Osteoblast (primary cell): Measurements from ENCODE around the gene EPHX1. TPM values are rescaled to one million over a fixed set of nuclear protein-coding genes. Genes with fewer than 3 reads are reported as not detected.

Experiments
- DNase-seq: peaks from one replicate; pipeline ENCODE4 v3.0.0; 2011; ENCODE audit warnings: low spot score, mixed read lengths; ENCODE audit not compliant: insufficient read length; ENCODE audit errors: missing footprints
- H2AFZ ChIP-seq: 2 replicates; pipeline ENCODE4 v1.6.0; 2011; ENCODE audit warnings: mild to moderate bottlenecking, low read length
- H3K27ac ChIP-seq: 2 replicates; pipeline ENCODE4 v1.5.1; 2011; ENCODE audit warnings: mild to moderate bottlenecking, low read depth, low read length, moderate library complexity
- H3K27me3 ChIP-seq: 2 replicates; pipeline ENCODE4 v1.6.0; 2012; ENCODE audit warnings: mild to moderate bottlenecking, control low read depth, inconsistent platforms, low read length, moderate library complexity; ENCODE audit not compliant: insufficient read depth
- H3K36me3 ChIP-seq: 2 replicates; pipeline ENCODE4 v1.5.1; 2011; ENCODE audit warnings: mild to moderate bottlenecking, low read length, control low read depth, moderate library complexity; ENCODE audit not compliant: insufficient read depth
- H3K4me1 ChIP-seq: 2 replicates; pipeline ENCODE4 v1.5.1; 2011; ENCODE audit warnings: mild to moderate bottlenecking, low read length, control low read depth, moderate library complexity; ENCODE audit not compliant: insufficient read depth
- H3K4me2 ChIP-seq: 2 replicates; pipeline ENCODE4 v1.6.0; 2011; ENCODE audit warnings: mild to moderate bottlenecking, low read length; ENCODE audit not compliant: insufficient read depth
- H3K4me3 ChIP-seq: fragments of 200-600 bp; sonication (generic); 3 replicates; pipeline ENCODE4 v1.5.1; 2012; ENCODE audit warnings: mild to moderate bottlenecking, low read length, inconsistent platforms; ENCODE audit not compliant: insufficient read depth
- H3K79me2 ChIP-seq: 2 replicates; pipeline ENCODE4 v1.6.0; 2012; ENCODE audit warnings: mild to moderate bottlenecking, low read length, control low read depth, inconsistent platforms; ENCODE audit not compliant: insufficient read depth
- H3K9me3 ChIP-seq: 2 replicates; pipeline ENCODE4 v1.5.1; 2011; ENCODE audit warnings: low read depth, low read length, control low read depth
- H4K20me1 ChIP-seq: 2 replicates; pipeline ENCODE4 v1.6.0; 2012; ENCODE audit warnings: mild to moderate bottlenecking, low read length, control low read depth; ENCODE audit not compliant: insufficient read depth
- total RNA-seq: library from RNA; depleted of rRNA; stranded (reverse); fragments of >200 nt; gene quantifications from 2 replicates; pipeline ENCODE4 v1.2.3, GENCODE V29; 2012
- TF ChIP-seq, protein P1 (sequence below): IDR thresholded peaks from 2 replicates; pipeline ENCODE4 v1.5.1; 2011; ENCODE audit warnings: mild to moderate bottlenecking, low read depth, low read length, moderate library complexity; ENCODE audit errors: extremely low read depth

EPHX1 gene
- total RNA-seq, 1 donor = 67.0 TPM

DNA sequence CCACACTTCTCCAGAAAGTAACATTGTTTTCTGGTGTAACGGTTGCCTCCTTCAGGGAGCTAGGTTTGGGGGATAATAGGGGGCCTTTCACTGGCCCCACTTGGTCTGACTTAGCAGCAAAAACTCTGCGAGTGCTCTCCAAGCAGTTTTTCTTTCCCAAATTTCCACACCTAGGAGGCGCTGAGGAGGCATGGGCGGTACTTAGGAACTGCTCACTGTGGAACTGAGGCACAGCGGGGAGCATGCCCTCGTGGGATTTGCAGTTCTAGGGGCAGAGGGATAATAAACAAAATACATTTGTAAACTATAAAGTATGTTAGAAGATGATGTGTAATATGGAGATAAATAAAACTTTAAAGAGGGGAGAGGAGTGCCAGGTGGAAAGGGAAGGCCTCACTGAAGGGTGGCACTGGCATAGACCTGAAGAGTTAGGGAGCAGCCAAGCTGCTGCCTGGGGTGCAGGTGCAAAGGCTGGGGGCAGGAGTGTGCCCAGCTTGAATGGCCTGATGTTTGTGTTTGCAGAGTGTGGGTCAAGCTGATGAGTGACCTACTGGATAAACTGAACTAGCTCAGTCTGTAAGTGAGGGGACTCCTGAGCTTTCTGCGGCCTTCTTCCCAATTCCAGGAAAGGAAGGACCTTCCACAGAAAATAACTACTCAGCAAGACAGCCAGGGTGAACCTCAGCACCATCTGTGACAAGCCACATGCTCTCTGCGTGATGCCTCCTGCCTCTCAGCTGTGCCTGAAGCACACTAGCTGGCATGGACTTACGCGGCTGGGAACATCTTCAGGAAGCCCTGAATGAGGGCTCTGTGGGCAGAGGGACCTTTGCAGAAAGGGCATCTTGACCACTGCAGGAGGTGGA lies 1.9 kb downstream of the EPHX1 start:
- H3K27me3 ChIP-seq = no peaks in the 10 kb centered on the region
- H3K27ac ChIP-seq = no peak overlapping the region
- peaks cover 7% of the 10 kb centered on the region for H4K20me1 ChIP-seq
- TF ChIP-seq, protein P1, sequence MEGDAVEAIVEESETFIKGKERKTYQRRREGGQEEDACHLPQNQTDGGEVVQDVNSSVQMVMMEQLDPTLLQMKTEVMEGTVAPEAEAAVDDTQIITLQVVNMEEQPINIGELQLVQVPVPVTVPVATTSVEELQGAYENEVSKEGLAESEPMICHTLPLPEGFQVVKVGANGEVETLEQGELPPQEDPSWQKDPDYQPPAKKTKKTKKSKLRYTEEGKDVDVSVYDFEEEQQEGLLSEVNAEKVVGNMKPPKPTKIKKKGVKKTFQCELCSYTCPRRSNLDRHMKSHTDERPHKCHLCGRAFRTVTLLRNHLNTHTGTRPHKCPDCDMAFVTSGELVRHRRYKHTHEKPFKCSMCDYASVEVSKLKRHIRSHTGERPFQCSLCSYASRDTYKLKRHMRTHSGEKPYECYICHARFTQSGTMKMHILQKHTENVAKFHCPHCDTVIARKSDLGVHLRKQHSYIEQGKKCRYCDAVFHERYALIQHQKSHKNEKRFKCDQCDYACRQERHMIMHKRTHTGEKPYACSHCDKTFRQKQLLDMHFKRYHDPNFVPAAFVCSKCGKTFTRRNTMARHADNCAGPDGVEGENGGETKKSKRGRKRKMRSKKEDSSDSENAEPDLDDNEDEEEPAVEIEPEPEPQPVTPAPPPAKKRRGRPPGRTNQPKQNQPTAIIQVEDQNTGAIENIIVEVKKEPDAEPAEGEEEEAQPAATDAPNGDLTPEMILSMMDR = peak; percentile 64
- DNase-seq = peak; percentile 79
- H3K79me2 ChIP-seq = peaks cover 21% of the 10 kb centered on the region
- peaks cover 40% of the 10 kb centered on the region for H3K4me1 ChIP-seq
- H3K4me3 ChIP-seq = peak overlapping the region; percentile 80
- peak overlapping the region; percentile 90 for H3K4me2 ChIP-seq
- H3K9me3 ChIP-seq = no peaks in the 10 kb centered on the region
- no peaks in the 10 kb centered on the region for H3K36me3 ChIP-seq
- H2AFZ ChIP-seq = no peak overlapping the region

DNA sequence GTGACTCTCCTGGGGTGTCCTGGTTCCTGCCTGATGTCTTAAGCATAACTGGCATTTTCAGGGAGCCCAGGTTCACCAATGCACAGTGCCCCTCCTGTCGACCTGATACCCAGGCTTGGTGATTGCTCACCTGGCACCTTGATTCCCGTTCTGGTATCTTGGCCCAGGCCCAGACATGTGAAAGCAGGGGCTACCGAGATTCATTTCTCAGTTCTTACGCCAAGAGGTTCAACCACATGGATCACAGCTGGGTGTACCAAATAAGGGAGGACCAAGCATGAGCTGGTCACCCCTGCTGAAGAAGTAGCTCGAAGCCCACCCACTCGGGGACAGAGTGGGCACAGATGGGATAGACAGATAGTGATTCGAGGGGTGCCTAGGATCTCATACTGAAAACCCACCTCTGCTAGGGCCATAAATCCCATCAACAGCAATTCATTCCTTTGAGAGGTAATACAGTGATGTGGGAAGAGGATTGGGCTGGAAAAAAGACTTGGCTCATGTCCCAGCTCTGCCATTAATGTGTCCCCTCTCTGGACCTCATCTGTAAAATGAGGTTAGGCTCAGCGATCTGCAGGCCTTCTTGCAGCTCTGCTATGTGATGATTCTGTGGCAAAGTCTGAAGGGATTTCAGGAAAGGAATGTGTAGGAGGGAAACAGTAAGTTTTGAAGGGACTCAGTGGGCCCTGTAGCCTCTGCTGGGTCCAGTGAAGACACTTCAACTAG lies 2.7 kb downstream of the EPHX1 start:
- Histone ChIP-seq H3K36me3 (no peaks in the 10 kb centered on the region), H3K27ac (peak overlapping the region; percentile 61), H3K27me3 (no peaks in the 10 kb centered on the region), H3K79me2 (peaks cover 21% of the 10 kb centered on the region), H3K9me3 (no peaks in the 10 kb centered on the region), H3K4me3 (no peak overlapping the region), H3K4me2 (peak overlapping the region; percentile 28), H2AFZ (peak overlapping the region; percentile 27), H4K20me1 (peaks cover 7% of the 10 kb centered on the region), H3K4me1 (peaks cover 48% of the 10 kb centered on the region)
- TF ChIP-seq, protein P1 = no peak
- DNase-seq = no peak

DNA sequence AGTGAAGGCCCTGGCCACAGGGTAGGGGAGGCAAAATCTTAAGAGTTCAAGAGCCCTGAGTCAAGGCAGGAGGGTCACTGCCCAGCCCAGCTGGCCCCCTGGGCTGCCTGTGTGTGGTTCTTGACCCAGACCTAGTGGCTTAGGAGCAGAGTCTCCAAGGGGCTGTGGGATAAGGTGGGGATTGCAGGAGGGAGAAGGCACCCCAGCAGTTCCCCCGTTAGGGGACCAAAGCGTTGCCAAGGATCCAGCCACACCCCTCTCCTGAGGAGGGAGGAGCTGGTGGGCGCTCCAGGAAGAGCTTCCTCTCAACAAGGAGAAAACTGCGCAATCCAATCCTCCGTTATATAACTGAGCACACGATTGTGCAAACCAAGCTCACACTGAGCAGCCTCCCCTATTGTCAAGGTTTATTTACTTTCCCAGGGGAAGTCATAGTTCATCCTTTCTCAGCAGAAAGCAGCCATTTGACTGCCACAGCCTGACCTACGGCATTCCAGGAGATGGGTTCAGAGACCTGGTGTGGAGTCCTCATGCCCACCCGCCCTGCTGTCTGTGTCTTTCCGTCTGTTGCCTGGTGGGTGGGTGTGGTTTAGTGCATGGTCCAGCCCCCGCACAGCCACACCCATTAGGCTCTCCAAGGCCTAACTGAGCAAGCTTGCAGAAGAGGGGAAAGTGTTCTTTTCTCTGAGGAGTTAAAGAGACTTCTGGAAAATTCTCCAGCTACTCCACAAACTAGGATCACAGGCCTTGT lies 3.5 kb downstream of the EPHX1 start:
- H2AFZ ChIP-seq = peak overlapping the region; percentile 27
- TF ChIP-seq, protein P1 = no peak
- peak; percentile 92 for DNase-seq

More for the DNA sequence above, 3.5 kb downstream of the EPHX1 start:
- Histone ChIP-seq H3K27ac (peak overlapping the region; percentile 61), H3K4me1 (peaks cover 56% of the 10 kb centered on the region), H3K4me2 (peak overlapping the region; percentile 28), H3K27me3 (no peaks in the 10 kb centered on the region), H3K36me3 (no peaks in the 10 kb centered on the region), H4K20me1 (peaks cover 7% of the 10 kb centered on the region), H3K4me3 (peak overlapping the region; percentile 11), H3K79me2 (peaks cover 24% of the 10 kb centered on the region), H3K9me3 (no peaks in the 10 kb centered on the region)
